Measurements from ENCODE around the gene UNC5CL. TPM values are rescaled to one million over a fixed set of nuclear protein-coding genes. Genes with fewer than 3 reads are reported as not detected.
A peak's percentile ranks its signal among the peaks of the same experiment; 100 is the strongest.

The UNC5CL gene
- total RNA-seq, 1 experiment from 2014 or later, result 0.81 TPM

- Histone ChIP-seq H3K79me1 (ENCODE audit: insufficient read depth, low read depth, low read length, poor library complexity, severe bottlenecking) (no peaks in the 10 kb centered on the region), H4K8ac (replicated peaks; ENCODE audit: insufficient read length, low read depth, low read length) (no peak within 1 kb of the TSS), H2BK20ac (ENCODE audit: low read depth, low read length, poor library complexity, severe bottlenecking) (no peak within 1 kb of the TSS), H2AK5ac (ENCODE audit: insufficient read length, low read length) (no peak within 1 kb of the TSS), H2BK5ac (ENCODE audit: insufficient read length, low read length) (no peak within 1 kb of the TSS), H3K9ac (ENCODE audit: extremely low read depth, insufficient read length, low read length) (peak within 1 kb of the TSS; percentile 91), H3T11ph (ENCODE audit: low read length) (no peak within 1 kb of the TSS), H4K20me1 (ENCODE audit: control insufficient read depth, insufficient read depth, insufficient read length) (no peaks in the 10 kb centered on the region), H2BK120ac (ENCODE audit: low read depth, low read length, poor library complexity, severe bottlenecking) (no peak within 1 kb of the TSS), H3K79me2 (ENCODE audit: insufficient read depth, low read length) (peaks cover 31% of the 10 kb centered on the region), H2AFZ (ENCODE audit: low read length) (no peak within 1 kb of the TSS), H3K4me2 (ENCODE audit: insufficient read depth, insufficient read length, low read length) (peak within 1 kb of the TSS; percentile 100), H3K4me1 (ENCODE audit: insufficient read depth, low read length) (no peaks in the 10 kb centered on the region), H4K91ac (ENCODE audit: insufficient read length, low read depth, low read length) (no peak within 1 kb of the TSS), H2BK12ac (ENCODE audit: insufficient read length, low read depth, low read length) (no peak within 1 kb of the TSS), H3K56ac (ENCODE audit: insufficient read length, low read depth, low read length) (no peak within 1 kb of the TSS), H3K18ac (ENCODE audit: insufficient read length, low read depth, low read length) (peak within 1 kb of the TSS; percentile 91), H3K4ac (ENCODE audit: low read depth, low read length) (no peak within 1 kb of the TSS; the same call in 1 of the 2 replicates), H3K23ac (ENCODE audit: insufficient read length, low read depth, low read length) (no peak within 1 kb of the TSS), H4K5ac (ENCODE audit: insufficient read length, low read depth, low read length) (peak within 1 kb of the TSS; percentile 45), H2BK15ac (ENCODE audit: low read depth, low read length) (no peak within 1 kb of the TSS), H3K9me3 (ENCODE audit: control insufficient read depth, low read depth, low read length) (no peaks in the 10 kb centered on the region), H3K23me2 (ENCODE audit: insufficient read length, low read depth, low read length, poor library complexity, severe bottlenecking) (peaks cover 9% of the 10 kb centered on the region), H3K27ac (ENCODE audit: insufficient read length, low read depth, low read length) (peak within 1 kb of the TSS; percentile 88), H3K14ac (ENCODE audit: insufficient read depth, low read length) (peak within 1 kb of the TSS; percentile 89), H3K27me3 (ENCODE audit: insufficient read depth, low read length) (no peaks in the 10 kb centered on the region)
- no CpG with 5 or more reads among the region's 63 CpGs for WGBS (ENCODE audit: extremely low coverage, insufficient read length, low lambda C conversion rate)
- Mint-ChIP-seq H3K27me3 (ENCODE audit: low read depth) (no peaks in the 10 kb centered on the region), H3K27ac (peak within 1 kb of the TSS; percentile 97 to 99 (median 97)), H3K9me3 (no peaks in the 10 kb centered on the region; a peak in 1 of 5 replicates), H3K36me3 (ENCODE audit: insufficient read depth in 1 of 3, low read depth in 3 of 3) (peaks cover 0 to 42% (median 27%) of the 10 kb centered on the region in 3 experiments; a peak in 5 of 7 replicates), H3K4me1 (peaks cover 38 to 40% of the 10 kb centered on the region in 2 experiments), H3K4me3 (peak within 1 kb of the TSS; percentile 91 to 92)
- no peak for TF ChIP-seq CTCF (conservative IDR thresholded peaks at IDR 0.05)
- peak; percentile 98 for DNase-seq
Observed at GRCh38 chr6:41071923-41072835, 33.2 kb upstream of the UNC5CL start, which contains the start of gene OARD1. OARD1 (minus strand) TSS chr6:41072356; CDS start chr6:41071634, 722 bp downstream.
